Measurements from ENCODE around the gene ATOSA.

Gene ATOSA

GRCh38 chr15:52682200-52682599, 3.0 kb upstream of the ATOSA start:
- DNase-seq (ENCODE audit: low read depth): no peak

GRCh38 chr15:52681441-52681840, 2.3 kb upstream of the ATOSA start:
- no peak for DNase-seq (ENCODE audit: low read depth)

GRCh38 chr15:52680761-52681160, 1.6 kb upstream of the ATOSA start:
- DNase-seq (ENCODE audit: low read depth): no peak

- DNase-seq (ENCODE audit: low read depth): peak; percentile 20
Measured at GRCh38 chr15:52680041-52680391, 828 bp upstream of the ATOSA start.

- DNase-seq (ENCODE audit: low read depth): peak; percentile 74
Measured at GRCh38 chr15:52678468-52679231, 538 bp downstream of the ATOSA start.

GRCh38 chr15:52677593-52678467, 1.4 kb downstream of the ATOSA start:
- peak; percentile 69 for DNase-seq (ENCODE audit: low read depth)

- DNase-seq (ENCODE audit: low read depth): no peak
Measured at GRCh38 chr15:52674831-52675230, 4.4 kb downstream of the ATOSA start.

GRCh38 chr15:52673734-52674133, 5.5 kb downstream of the ATOSA start:
- DNase-seq (ENCODE audit: low read depth): no peak

- peak; percentile 14 for DNase-seq (ENCODE audit: low read depth)
Measured at GRCh38 chr15:52673312-52673711, 5.9 kb downstream of the ATOSA start.

GRCh38 chr15:52672661-52673060, 6.5 kb downstream of the ATOSA start:
- DNase-seq (ENCODE audit: low read depth): no peak

GRCh38 chr15:52670087-52670486, 9.1 kb downstream of the ATOSA start:
- no peak for DNase-seq (ENCODE audit: low read depth)

GRCh38 chr15:52668133-52668532, 11.1 kb downstream of the ATOSA start:
- no peak for DNase-seq (ENCODE audit: low read depth)

- DNase-seq (ENCODE audit: low read depth): no peak
Measured at GRCh38 chr15:52667597-52667996, 11.6 kb downstream of the ATOSA start.

- DNase-seq (ENCODE audit: low read depth): no peak
Measured at GRCh38 chr15:52663536-52664294, 15.5 kb downstream of the ATOSA start.

- DNase-seq (ENCODE audit: low read depth): no peak
Measured at GRCh38 chr15:52661909-52662308, 17.3 kb downstream of the ATOSA start.

GRCh38 chr15:52660192-52660591, 19.0 kb downstream of the ATOSA start:
- no peak for DNase-seq (ENCODE audit: low read depth)

- DNase-seq (ENCODE audit: low read depth): no peak
Measured at GRCh38 chr15:52658955-52659354, 20.2 kb downstream of the ATOSA start.

GRCh38 chr15:52657338-52657737, 21.9 kb downstream of the ATOSA start:
- peak; percentile 52 for DNase-seq (ENCODE audit: low read depth)

- no peak for DNase-seq (ENCODE audit: low read depth)
Measured at GRCh38 chr15:52656412-52656811, 22.8 kb downstream of the ATOSA start.

GRCh38 chr15:52653431-52653964, 25.7 kb downstream of the ATOSA start:
- DNase-seq (ENCODE audit: low read depth): peak; percentile 95

- DNase-seq (ENCODE audit: low read depth): peak; percentile 85
Measured at GRCh38 chr15:52652984-52653383, 26.2 kb downstream of the ATOSA start.

GRCh38 chr15:52652286-52652685, 26.9 kb downstream of the ATOSA start:
- DNase-seq (ENCODE audit: low read depth): no peak
